ENCODE measurements around the gene KRT83.

The KRT83 gene

DNA sequence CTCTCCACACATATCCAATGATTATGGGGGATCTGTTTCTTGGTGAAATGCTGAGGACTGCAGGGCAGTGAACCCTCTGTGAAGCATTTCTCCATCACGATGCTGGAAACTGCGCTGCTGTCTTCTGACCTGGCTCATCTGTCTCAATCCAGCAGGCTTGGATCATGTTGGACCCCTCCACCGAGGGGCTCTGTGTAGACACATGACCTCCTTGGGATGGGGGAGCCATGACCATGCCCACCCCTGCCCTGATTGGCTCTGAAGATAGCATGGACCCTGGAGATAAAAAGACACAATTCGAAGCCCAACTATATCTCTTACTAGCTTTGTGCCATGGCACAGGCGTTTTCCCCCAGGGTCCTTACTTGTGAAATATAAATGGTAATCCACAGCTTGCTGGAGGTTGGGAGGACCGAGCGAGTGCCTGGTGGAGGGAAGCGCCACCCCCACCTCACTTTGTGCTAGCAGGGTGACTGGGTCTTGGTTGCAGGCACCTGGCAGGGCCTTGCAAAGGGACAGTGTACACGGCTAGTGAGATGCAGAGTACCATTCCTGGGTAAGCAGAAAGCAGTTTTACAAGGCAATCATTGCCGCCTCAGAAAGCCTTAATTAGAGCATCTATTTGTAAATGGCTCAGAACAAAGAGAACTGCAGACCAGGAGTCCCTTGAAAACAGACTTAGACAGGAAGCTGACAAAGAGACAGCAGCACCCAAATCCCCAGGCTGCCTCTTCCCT is 2.4 kb upstream of the KRT83 start:
- TF ChIP-seq, protein P1, sequence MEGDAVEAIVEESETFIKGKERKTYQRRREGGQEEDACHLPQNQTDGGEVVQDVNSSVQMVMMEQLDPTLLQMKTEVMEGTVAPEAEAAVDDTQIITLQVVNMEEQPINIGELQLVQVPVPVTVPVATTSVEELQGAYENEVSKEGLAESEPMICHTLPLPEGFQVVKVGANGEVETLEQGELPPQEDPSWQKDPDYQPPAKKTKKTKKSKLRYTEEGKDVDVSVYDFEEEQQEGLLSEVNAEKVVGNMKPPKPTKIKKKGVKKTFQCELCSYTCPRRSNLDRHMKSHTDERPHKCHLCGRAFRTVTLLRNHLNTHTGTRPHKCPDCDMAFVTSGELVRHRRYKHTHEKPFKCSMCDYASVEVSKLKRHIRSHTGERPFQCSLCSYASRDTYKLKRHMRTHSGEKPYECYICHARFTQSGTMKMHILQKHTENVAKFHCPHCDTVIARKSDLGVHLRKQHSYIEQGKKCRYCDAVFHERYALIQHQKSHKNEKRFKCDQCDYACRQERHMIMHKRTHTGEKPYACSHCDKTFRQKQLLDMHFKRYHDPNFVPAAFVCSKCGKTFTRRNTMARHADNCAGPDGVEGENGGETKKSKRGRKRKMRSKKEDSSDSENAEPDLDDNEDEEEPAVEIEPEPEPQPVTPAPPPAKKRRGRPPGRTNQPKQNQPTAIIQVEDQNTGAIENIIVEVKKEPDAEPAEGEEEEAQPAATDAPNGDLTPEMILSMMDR (IDR thresholded peaks at IDR 0.05; ENCODE audit: borderline replicate concordance, insufficient read depth, low read depth, low read length), result no peak
- no peak overlapping the region for H3K4me3 ChIP-seq (ENCODE audit: low read depth, low read length)

- no peak overlapping the region for H3K4me3 ChIP-seq (ENCODE audit: low read depth, low read length)
- TF ChIP-seq, protein P1 (IDR thresholded peaks at IDR 0.05; ENCODE audit: borderline replicate concordance, insufficient read depth, low read depth, low read length), result no peak
Observed at GRCh38 chr12:52323001-52323400, 1.8 kb upstream of the KRT83 start.

DNA sequence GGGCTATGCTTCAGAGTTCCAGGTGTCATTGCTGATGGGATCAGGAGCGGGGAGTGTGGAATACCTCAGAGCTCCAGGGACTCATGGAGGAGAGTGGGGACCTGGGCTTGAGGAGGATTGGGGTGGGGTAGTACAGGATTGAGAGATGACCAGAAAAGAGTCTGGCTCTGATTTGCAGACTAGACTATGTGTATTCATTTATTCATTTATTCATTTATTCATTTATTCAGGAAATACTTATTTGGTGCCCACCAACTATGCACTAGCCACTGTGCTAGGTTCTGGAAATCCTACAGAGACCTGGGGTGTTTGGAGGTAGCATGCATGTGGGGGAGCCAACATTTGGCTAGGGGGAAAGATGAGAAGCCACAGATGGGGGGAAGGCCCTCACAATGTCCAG is 871 bp upstream of the KRT83 start:
- TF ChIP-seq, protein P1 (IDR thresholded peaks at IDR 0.05; ENCODE audit: borderline replicate concordance, insufficient read depth, low read depth, low read length), result no peak
- H3K4me3 ChIP-seq (ENCODE audit: low read depth, low read length), result no peak overlapping the region

GRCh38 chr12:52321418-52321817 is 220 bp upstream of the KRT83 start:
- H3K4me3 ChIP-seq (ENCODE audit: low read depth, low read length), result no peak overlapping the region
- TF ChIP-seq, protein P1 (IDR thresholded peaks at IDR 0.05; ENCODE audit: borderline replicate concordance, insufficient read depth, low read depth, low read length), result no peak

- no peak overlapping the region for H3K4me3 ChIP-seq (ENCODE audit: low read depth, low read length)
- TF ChIP-seq, protein P1 (IDR thresholded peaks at IDR 0.05; ENCODE audit: borderline replicate concordance, insufficient read depth, low read depth, low read length), result no peak
Observed at GRCh38 chr12:52319097-52319496, 2.1 kb downstream of the KRT83 start.

DNA sequence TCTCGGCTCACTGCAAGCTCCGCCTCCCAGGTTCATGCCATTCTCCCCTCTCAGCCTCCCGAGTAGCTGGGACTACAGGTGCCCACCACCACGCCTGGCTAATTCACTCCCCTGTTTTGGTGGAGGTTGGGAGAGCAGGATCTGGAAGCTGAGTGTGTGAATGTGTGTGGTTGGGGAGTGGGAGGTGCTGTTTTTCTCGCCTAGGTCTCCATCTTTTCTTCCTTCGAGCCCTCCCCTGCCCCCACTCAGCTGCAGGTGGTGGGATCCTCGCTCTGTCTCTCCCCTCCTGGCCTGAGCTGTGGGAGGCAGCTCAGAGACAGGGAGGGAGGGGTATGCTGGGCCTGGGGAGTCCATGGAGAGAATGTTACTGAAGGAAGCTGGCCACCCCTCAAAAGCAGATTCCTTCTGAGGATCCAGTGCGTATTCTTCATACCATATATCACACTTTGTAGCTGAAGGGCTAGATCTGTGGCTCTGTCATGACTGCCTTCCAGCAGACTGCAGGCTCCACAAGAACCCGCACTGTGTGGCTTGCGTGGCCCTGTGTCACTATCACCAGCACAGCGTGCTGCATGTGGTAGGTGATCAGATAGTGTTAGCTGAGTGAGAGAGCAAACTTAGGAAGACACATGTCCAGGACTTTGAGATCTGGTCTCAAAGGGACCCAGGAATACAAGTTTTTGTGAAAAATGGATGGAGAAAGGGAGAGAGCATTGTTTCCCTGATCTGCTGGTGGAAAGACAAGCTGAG is 2.8 kb downstream of the KRT83 start:
- TF ChIP-seq, protein P1 (IDR thresholded peaks at IDR 0.05; ENCODE audit: borderline replicate concordance, insufficient read depth, low read depth, low read length), result no peak
- H3K4me3 ChIP-seq (ENCODE audit: low read depth, low read length), result no peak overlapping the region

Measured in GM12875 (cell line).